Uterus (tissue), 4 donors: ENCODE measurements around the gene RAVER2. TPM values are rescaled to one million over a fixed set of nuclear protein-coding genes. Genes with fewer than 3 reads are reported as not detected.

Experiments used
- DNase-seq, 2 donors: peaks; one replicate each; pipeline ENCODE4 v3.0.0-alpha.2; 2019 to 2020
- H3K27ac ChIP-seq, 2 donors: fragments of 200-600 bp; sonication (generic); 1 replicate in 1 of 2; 2 replicates in 1 of 2; pipeline ENCODE4 v1.5.1; 2016 to 2018
- H3K27me3 ChIP-seq, 2 donors: fragments of 200-600 bp; sonication (generic); one replicate each; pipeline ENCODE4 v1.5.1; 2018 to 2019; ENCODE audit warnings: control low read depth in 1 of 2
- H3K36me3 ChIP-seq, 2 donors: fragments of 200-600 bp; sonication (generic); one replicate each; pipeline ENCODE4 v1.5.1; 2019; ENCODE audit warnings: control low read depth in 1 of 2
- H3K4me1 ChIP-seq, 2 donors: fragments of 200-600 bp; sonication (generic); one replicate each; pipeline ENCODE4 v1.5.1; 2018 to 2019; ENCODE audit warnings: control low read depth in 1 of 2
- H3K4me3 ChIP-seq, 2 donors: fragments of 200-600 bp; sonication (generic); 1 replicate in 1 of 2; 2 replicates in 1 of 2; pipeline ENCODE4 v1.5.1; 2018 to 2019; ENCODE audit warnings: mild to moderate bottlenecking in 1 of 2
- H3K9me3 ChIP-seq, 2 donors: fragments of 200-600 bp; sonication (generic); one replicate each; pipeline ENCODE4 v1.5.1; 2019; ENCODE audit warnings: control low read depth in 1 of 2
- CTCF ChIP-seq, 4 experiments: fragments of 200-600 bp in 2 of 4; fragments of 450-650 bp in 2 of 4; sonication (generic) in 2 of 4; IDR thresholded peaks; one replicate each; pipeline ENCODE4 v1.5.1; 2016 to 2019; ENCODE audit warnings: antibody characterized with exemption in 4 of 4, mild to moderate bottlenecking in 2 of 4, moderate library complexity in 1 of 4
- POLR2A ChIP-seq, 2 donors: fragments of 450-650 bp; IDR thresholded peaks; one replicate each; pipeline ENCODE4 v1.6.1; 2016; ENCODE audit warnings: antibody characterized with exemption in 2 of 2, mild to moderate bottlenecking in 1 of 2, moderate library complexity in 1 of 2
- intact Hi-C: fragments of 100-400 bp; cut with DNase I; formaldehyde crosslinking; loops from one replicate; pipeline ENCODE4 v1.15.1; 2023; ENCODE audit warnings: low total_unique reads
- total RNA-seq, 4 donors: library from RNA; depleted of rRNA in 3 of 4; stranded (reverse); fragments of >200 nt in 3 of 4; gene quantifications; one replicate each; pipeline versions ENCODE4 v1.1.0 to v1.2.4, GENCODE V29; 2014 to 2023
- donor health status: DM: yes; HTN: yes; CAD: no.

Gene RAVER2
- total RNA-seq, 4 donors from 2014 or later: 10.6 to 24.0 (median 18.9) TPM

DNA sequence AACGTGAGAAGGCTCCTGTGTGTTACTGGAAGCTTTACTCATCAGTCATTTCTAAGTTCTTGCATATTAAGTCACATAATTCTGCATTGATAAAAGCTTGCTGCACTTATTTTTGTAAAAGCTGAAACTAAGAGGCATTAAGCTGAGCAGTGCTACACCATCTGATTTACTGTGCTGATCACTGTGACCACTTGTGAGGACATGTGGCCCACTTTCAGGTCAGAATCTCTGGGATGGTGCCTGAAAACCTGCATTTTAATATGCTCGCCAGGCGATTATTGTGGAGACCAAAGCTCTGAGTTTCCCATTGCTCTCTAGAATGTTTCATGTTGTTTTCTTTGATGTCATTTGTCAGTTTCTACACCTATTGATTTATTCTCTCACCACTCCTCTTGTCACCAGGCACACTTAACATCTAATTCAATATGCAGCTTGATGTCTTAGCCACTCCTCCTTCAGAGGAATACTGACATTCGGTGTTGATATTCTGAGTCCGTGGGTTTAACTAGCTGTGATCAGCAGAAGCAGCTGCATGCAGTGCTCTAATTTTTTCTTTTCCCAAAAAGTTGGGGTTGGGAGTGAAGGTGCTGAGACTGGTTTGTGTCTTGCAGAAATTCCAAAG is 85.3 kb downstream of the RAVER2 start:
- no peaks in the 10 kb centered on the region for H3K36me3 ChIP-seq
- no peaks in the 10 kb centered on the region for H3K9me3 ChIP-seq
- no peak for DNase-seq
- intact Hi-C loops: no loop called here
- no peak for TF ChIP-seq POLR2A (IDR thresholded peaks at IDR 0.05)
- TF ChIP-seq CTCF (IDR thresholded peaks at IDR 0.05): no peak
- H3K4me1 ChIP-seq: no peaks in the 10 kb centered on the region
- no peak overlapping the region for H3K4me3 ChIP-seq
- no peak overlapping the region for H3K27ac ChIP-seq
- no peaks in the 10 kb centered on the region for H3K27me3 ChIP-seq

- no peak overlapping the region for H3K4me3 ChIP-seq
- no peak for DNase-seq
- no peak overlapping the region for H3K27ac ChIP-seq
- H3K36me3 ChIP-seq: no peaks in the 10 kb centered on the region
- no peaks in the 10 kb centered on the region for H3K4me1 ChIP-seq
- intact Hi-C loops: no loop called here
- no peaks in the 10 kb centered on the region for H3K27me3 ChIP-seq
- no peak for TF ChIP-seq CTCF (IDR thresholded peaks at IDR 0.05)
- TF ChIP-seq POLR2A (IDR thresholded peaks at IDR 0.05): no peak
- no peaks in the 10 kb centered on the region for H3K9me3 ChIP-seq
Measured at GRCh38 chr1:64834734-64835133, 89.9 kb downstream of the RAVER2 start.

DNA sequence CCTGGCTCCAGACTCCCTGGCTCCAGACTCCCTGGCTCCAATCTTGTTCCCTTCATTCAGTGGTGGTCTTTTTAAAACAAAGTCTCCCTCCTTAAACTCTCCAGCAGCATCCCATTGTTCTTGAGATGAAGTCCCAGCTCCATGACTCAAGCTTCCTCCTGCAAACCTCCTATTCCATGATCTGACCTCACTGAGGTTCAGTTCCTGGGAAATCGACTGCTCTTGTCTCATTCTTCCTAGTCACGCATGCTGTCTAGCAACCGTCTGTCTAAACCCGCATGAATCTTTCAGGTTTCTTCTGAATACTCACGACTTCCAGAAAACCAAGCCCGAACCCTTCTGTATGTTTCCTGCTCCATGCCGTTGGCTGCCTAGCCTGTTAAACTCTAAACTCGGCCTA is 91.9 kb downstream of the RAVER2 start:
- no peaks in the 10 kb centered on the region for H3K36me3 ChIP-seq
- intact Hi-C loops: no loop called here

DNA sequence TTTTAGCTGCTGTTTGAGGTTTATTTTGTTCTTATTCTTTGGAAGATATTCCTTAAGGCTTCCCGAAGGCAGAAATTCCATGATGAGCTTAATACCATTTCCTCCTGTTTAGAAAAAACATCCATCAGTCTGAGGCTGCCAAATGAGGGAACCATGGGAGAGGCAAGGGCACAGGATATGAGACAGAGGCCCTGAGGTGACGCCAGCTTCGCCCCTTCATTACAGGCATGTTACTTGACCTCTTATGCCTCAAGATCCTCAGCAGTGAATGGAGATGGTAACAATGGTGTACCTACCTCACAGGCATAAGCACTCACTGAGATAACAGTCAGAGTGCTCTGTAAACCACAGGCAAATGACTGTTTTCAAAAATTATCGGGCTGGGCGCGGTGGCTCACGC is 93.6 kb downstream of the RAVER2 start:
- DNase-seq: no peak

More for the DNA sequence above, 91.9 kb downstream of the RAVER2 start:
- DNase-seq: no peak
- TF ChIP-seq CTCF (IDR thresholded peaks at IDR 0.05) (no peak), POLR2A (IDR thresholded peaks at IDR 0.05) (no peak)
- H3K27me3 ChIP-seq: no peaks in the 10 kb centered on the region
- no peak overlapping the region for H3K4me3 ChIP-seq
- no peaks in the 10 kb centered on the region for H3K4me1 ChIP-seq
- H3K9me3 ChIP-seq: no peaks in the 10 kb centered on the region
- no peak overlapping the region for H3K27ac ChIP-seq

GRCh38 chr1:64839261-64839660 is 94.4 kb downstream of the RAVER2 start:
- no peak for DNase-seq
- intact Hi-C loops: no loop called here
- H3K4me3 ChIP-seq: no peak overlapping the region
- H3K9me3 ChIP-seq: no peaks in the 10 kb centered on the region
- no peak overlapping the region for H3K27ac ChIP-seq
- H3K4me1 ChIP-seq: no peaks in the 10 kb centered on the region
- no peaks in the 10 kb centered on the region for H3K36me3 ChIP-seq
- no peak for TF ChIP-seq CTCF (IDR thresholded peaks at IDR 0.05)
- no peak for TF ChIP-seq POLR2A (IDR thresholded peaks at IDR 0.05)
- no peaks in the 10 kb centered on the region for H3K27me3 ChIP-seq

More for the DNA sequence above, 93.6 kb downstream of the RAVER2 start:
- intact Hi-C loops: no loop called here
- H3K27ac ChIP-seq: no peak overlapping the region
- H3K4me3 ChIP-seq: no peak overlapping the region
- no peaks in the 10 kb centered on the region for H3K27me3 ChIP-seq
- H3K36me3 ChIP-seq: no peaks in the 10 kb centered on the region
- H3K9me3 ChIP-seq: no peaks in the 10 kb centered on the region
- TF ChIP-seq POLR2A (IDR thresholded peaks at IDR 0.05): no peak
- TF ChIP-seq CTCF (IDR thresholded peaks at IDR 0.05): no peak
- no peaks in the 10 kb centered on the region for H3K4me1 ChIP-seq
